COLO668 (cell line): ENCODE measurements around the gene MCEE.
A peak's percentile ranks its signal among the peaks of the same experiment; 100 is the strongest.
"Not testable (repeated sequence)": the region's sequence is repeated elsewhere in the genome, so short reads cannot be mapped to it uniquely, and the experiment has no call there.

Experiments used
- DNase-seq: peaks from one replicate; lab custom pipeline; 2025; ENCODE audit not compliant: unreplicated experiment; lab: John Stamatoyannopoulos, UW

The MCEE gene

DNA sequence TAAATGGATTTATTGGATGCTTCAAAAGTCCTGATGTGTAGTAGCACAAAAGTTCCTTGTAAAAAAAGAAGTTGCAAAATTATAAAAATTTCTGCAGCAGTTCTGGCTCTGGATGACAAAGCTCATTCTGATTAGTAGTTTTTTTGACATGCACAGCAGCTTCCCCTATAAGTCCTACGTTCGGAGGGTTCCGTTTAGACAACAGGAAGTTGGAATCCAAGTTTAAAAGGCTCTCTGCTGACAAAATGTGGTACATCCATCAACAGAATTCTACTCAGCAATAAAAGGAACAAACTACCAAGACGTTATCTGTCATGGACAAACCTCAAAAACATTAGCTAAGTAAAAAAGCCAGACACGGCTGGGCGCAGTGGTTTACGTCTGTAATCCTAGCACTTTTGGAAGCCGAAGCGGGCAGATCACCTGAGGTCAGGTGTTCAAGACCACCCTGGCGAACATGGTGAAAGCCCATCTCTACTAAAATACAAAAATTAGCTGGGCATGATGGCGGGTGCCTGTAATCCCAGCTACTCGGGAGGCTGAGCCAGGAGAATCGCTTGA is 46.2 kb downstream of the MCEE start:
- DNase-seq: not testable (repeated sequence)

DNA sequence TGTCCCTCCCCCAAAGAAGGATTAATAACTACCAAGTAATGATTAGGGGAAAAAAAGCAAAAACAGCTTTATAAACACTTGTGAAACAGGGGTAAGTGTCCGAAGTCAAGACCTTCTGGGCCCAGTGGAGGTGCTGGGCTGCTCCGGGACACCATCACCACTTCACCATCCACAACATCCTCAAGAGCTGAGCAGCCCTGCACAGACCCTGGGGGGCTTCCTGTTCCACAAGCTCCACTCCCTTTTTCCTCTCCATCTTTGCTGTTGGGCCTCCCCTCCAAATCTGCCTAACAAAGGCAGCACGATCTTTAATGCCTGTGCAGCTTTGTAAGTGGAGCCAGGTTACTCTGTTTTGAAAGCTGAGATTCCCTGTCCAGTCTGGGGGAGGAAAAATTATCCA is 46.7 kb downstream of the MCEE start:
- not testable (repeated sequence) for DNase-seq

DNA sequence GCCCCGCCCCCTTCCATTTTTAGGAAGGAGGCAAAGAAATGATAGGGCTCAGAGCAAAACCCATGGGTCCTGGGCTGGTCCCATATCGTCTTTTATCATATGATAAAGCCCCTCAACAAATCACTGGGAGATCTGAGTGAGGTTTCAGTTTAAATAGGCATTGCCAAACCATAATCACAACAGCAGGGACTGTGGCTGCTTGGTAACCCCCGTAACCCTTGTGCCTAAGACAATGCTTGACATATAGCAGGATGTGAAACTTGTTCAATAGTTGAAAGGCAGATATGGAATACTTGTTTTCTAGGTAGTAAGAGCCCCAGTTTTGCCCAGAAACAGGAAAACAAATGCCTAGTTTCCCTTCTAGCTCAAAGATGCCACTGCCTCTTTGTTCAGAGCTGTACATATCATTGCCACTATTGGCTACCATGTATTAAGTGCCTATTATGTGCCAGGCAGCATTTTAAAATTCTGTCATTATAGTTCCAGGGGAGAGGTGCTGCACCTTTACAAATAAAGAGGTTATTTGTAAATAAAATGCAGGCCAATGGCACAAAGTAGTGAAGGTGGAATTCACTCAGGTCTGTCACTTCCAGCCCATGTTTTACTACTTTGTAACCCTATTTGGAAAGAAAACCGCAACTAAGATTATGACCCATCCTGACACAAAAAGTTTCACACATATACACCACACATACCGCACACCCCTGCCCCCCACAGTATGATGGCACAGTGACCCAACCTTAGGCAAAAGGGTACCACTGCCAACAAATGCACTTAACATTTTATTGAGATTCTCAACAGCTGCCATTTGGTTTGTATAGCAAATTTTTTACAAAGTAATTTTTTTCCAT is 47.4 kb downstream of the MCEE start:
- DNase-seq: no peak

DNA sequence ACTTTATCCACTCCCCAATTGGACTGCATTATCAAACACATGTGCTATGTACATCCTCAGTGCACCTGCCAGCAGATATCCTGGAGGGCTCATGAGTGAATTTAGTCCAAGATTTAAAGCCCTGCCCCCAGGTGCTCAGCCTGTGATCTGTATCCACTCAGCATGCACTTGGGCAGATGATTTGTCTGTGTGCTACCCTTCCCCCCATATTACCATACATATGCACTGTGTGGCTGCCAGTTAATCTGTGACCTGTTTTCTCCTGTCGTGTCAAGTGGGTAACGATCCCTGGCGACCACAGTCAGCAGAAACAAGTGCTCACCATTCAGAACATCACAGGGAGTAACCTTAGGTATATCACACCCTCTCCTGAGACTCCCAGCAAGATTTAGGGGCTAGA is 51.4 kb downstream of the MCEE start:
- peak; percentile 19 for DNase-seq

DNA sequence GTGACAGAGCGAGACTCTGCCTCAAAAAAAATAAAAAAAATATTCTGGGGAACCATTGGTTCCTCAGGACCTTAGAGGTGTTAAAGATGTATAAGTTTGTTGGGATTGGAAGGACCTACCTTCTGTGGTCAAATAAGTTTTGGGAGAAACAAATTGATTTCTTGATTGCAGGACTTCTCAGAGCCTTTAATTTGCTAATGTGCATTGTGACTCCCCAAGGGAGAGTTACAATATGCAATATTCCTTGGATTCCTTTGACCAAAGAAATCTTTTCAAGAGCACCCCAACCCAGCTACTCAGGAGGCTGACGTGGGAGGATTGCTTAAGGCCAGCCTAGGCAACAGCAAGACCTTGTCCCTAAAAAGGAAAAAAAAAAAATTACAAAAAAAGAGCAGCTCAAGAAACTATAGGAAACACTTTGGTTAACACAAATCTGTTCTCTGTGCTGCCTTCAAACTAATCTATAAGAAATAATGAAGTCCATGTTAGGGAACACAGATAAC is 55.1 kb downstream of the MCEE start:
- DNase-seq: no peak

DNA sequence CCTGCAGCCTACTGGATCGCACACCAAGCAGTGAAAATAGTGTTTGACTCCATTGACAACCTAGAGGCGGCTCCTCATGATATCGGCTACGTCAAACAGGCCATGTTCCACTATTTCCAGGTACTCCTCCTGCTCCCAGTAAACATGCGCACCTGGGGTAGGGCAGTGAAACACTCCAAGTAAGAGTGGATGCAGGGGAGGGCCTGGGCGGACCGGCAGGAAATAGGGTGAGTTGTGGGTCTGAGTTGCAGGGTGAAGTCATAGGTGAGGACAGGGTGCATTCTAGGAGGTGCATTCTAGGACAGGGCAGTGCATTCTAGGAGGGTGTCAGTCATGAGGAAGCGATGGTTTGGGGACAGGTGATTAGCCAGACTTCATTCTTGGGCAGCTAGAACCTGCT is 56.6 kb downstream of the MCEE start:
- no peak for DNase-seq

DNA sequence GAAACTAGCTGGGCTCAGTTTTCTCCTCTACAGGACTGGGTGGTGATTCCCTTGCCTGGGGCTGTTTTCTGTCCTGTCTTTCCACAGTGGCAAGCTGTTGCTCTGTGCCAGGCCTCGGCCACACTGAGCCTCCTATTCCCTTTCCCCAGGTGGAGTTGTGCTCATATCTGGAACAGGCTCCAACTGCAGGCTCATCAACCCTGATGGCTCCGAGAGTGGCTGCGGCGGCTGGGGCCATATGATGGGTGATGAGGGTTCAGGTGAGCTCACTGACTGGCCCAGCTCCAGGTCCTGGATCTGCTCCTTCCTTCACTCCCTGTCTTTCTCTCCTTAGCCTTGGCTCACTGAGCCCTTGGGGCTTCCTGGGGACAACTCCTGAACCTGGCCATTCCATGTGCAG is 57.5 kb downstream of the MCEE start:
- DNase-seq: no peak

DNA sequence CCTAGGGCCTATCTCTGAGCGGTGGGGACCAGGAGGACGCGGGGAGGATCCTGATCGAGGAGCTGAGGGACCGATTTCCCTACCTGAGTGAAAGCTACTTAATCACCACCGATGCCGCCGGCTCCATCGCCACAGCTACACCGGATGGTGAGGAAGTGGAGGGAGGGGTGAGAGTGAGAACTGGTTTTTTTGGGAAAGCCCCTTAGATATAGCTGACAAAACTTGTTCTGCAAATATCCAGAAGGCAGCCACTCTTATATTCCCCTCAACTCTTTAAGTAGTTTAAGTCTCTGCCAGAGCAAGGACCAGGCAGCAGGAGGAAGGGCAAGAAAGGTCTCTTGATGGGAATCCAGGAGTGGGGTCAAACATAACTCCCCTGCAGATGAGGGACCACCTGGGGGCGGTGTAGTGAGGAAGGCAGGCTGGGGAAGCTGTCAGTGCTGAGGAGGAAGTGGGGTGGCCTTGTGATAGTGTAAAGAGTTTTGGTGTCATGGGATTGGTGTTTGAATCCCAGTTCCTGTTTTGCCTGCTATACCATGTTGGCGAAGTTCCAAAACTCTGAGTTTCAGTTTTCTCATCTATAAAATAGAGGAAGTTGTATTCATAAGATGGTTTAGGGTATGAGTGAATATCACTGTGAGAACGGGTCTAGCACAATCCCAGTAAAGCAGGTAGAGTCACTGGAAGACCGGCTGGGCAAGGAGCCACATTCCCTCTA is 58.2 kb downstream of the MCEE start:
- DNase-seq: no peak

DNA sequence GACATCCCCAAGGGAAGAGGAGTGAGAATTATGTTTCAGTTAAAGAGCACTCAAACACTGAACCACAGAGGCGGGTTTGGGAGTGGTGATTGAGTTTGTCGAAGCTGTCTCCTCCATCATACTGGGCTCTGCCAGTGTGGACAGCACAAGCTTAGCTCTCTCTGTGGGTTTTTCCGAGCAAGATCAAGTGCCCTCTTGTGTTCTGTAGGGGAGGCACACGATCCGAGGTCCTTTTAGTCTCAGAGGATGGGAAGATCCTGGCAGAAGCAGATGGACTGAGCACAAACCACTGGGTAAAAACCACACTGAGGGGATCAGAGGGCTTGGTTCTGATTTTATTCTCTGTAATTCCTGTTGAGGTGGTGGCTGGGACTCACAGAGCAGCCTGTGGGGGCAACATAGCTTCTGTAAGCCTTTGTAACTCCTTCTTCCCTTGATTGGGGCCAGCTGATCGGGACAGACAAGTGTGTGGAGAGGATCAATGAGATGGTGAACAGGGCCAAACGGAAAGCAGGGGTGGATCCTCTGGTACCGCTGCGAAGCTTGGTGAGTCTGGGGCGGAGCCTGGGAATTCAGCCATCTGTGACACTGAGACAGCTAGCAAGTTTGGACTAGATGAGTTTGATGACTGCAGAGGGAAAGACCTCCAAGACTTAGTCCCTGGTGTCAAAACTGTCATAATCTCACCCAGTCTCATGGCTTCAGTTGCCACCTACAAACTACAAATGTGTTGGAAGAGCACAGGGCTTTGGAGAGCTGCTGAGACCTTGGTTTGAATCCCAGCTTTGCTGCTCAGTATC is 59.5 kb downstream of the MCEE start:
- DNase-seq: peak; percentile 16

DNA sequence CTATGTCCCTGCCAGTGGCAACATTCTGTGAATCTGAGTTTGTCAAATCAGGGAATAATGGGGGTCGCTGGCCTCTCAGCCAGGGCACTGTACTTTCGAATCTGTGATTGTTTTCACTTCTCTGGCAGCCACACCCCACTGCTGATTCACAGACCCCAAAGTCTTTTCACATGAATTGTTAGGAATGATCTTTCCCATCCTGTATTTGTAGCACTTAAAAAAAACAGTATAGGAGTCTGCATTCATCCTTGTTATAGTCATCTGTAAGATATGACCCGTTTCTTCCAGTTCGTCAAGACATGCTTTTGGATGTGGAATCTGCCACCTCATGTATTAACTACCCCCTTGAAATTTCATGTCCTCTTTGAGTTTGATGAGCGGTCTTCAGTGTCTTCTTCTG is 60.7 kb downstream of the MCEE start:
- no peak for DNase-seq

DNA sequence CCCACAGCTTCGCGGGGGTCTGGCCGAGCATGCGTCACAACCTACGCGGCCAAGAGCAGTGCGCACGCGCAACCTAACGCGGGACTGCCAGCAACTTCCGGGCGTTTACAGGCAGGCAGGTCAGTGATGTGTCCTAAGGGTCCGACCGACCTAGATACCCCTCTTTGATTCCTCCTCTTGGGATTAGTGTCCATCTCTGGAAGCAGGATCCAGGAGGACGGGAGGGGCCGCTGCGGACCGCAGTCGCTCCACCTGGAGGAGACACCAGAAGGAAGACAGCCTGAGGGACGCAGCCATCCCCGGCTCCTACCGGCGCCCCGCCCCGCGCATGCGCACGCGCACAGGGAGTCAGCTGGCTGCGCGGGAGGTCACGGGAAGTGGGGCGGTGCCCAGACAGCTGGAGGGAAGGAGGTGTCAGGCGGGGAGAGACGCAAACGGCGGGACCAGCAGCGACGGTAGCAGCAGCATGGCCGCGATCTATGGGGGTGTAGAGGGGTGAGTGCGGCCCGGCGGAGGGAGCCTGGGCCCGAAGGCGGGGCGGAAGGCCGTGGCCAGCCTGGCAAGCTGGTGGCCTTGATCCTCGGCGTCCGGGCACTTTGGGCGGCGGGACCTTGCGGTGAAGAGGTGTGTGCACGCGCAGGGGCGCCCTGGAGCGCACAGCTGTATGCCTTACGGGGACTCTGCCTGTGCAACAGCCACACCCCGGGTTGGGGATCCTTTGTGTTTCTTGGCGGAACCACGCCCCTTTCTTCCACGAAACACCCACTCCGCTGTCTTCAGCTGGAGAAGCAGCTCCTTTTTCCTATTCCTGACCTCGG is 61.6 kb downstream of the MCEE start, which contains the start of gene NAGK:
TSS of gene NAGK (plus strand) at position 431 of the 818 bp plus-strand sequence. CDS start at position 467, 36 bp downstream.
- DNase-seq: peak; percentile 96

DNA sequence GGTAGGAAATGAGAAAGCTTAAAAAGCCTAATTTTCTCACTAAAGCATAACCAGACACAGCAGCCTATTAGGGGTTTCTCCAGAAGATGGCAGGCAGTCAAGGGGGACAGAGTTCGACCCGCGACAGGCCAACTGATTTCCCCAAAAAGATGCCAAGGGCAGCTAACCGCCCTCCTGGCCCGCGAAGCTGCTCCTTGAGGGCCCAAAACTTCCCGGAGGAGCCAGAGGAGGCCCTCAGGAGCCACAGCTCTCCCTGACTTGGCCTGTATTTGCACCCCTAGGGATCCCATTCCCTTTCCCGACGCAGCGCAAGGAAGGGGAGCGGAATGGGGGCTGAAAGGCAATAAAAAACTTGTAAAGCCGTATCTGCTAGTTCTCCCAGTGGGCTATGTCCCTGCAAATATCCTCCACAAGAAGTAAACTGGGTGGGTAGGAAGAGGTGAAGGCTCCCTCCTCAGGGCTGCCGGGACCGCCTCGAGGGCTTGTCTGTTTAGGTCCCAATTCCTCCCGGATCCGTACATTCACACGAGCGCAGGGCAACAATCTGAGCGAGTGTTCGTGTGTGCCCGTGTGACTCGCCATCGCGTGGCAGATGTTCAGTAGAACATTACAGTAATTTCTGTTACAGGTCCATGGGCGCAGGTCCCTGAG is 62.3 kb downstream of the MCEE start:
- peak; percentile 37 for DNase-seq

DNA sequence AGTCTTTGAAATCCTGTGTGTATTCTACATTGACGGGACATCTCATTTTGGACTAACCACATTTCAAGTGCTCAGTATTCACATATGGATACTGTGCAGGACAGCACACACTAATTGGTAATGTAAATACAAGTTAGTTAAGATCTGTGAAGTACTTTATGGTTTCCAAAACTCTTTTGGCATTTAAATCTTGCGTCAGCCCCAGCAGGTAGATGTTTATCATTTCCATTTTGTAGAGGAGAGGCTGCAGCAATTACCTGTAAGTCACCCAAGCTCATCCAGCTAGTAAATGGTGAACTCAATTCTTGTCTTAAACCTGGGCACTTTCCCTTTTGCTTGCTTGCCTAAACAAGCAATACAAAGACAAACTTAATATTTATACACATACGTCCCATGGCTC is 63.2 kb downstream of the MCEE start:
- DNase-seq: no peak

DNA sequence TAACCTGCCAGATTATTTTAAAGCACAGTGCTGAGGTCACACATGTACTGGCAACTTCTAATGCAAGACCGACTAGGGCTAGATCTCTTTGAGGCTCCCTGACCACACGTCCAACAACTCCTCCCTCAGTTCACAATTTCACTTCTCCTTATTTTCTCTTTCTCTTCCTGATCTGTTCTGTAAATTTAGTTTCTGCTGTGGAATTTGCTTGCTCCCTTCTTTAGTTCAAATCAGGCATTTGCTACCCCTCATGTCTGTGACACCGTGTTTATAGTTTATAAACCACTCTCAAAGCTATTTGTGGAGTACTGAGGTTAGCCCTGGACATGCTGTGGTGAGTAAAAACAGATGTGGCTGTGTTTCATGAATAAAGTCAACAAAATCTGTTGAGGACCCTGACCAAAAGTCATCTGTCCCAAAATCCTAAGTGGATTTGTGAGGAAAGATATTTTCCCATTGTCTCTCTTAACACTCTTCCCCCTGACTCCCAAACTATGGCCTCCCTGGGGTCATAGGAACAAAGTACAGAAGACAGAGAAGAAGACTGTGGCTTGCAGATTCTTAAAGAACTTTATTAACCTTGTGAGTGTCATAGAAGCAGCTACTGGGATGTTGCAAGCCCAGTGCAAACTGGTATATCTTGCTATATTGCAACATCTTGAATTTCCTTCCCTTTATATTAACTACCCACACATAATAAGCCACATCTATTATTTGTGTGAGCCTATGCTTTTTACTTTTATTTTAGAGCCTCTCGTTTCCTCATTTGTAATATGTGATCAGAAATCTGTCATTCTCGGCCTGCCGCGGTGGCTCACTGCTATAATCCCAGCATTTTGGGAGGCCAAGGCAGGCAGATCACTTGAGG is 65.0 kb downstream of the MCEE start:
- DNase-seq: no peak

DNA sequence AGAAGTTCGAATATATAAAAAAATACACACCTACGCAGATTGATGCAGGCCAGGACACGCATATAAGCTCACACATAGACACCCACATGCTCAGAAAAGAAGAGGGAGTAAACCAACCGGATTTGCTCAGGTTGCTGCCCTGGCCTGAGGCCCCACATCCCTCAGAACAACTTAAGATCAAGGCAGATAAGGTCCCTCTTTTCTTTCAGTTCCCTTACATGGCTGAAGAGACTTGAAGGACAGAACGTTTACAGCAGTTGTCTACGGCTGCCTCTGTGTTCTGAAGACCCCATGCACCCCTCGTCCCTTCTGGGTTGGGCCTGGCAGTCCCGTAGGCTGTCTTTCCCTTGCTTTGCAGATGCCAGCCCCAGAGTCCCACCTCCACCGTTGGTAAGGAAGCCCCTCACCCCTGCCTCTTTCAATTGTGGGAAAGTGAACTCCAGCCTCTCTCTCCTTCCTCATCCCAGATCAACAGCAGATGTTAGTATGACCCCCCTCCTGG is 65.9 kb downstream of the MCEE start:
- no peak for DNase-seq

DNA sequence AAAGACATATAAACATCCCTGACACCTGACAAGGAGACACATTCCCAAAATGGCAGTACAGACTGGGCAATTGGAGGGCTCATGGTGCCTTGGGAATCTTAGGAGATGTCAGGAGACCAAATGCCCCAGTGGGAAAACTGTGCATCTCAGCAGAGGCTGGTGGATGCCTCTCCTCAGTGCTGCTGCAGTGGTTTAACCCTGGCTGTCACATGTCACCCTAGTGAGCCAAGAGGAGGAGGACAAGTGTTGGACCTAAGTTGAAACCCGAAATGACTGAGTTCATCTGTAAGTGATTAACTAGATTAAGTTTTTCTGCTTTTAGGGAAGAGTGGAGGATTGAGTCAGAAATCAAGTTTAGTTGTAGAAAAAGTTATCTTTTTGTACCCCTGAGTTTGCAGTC is 66.8 kb downstream of the MCEE start:
- DNase-seq: no peak

DNA sequence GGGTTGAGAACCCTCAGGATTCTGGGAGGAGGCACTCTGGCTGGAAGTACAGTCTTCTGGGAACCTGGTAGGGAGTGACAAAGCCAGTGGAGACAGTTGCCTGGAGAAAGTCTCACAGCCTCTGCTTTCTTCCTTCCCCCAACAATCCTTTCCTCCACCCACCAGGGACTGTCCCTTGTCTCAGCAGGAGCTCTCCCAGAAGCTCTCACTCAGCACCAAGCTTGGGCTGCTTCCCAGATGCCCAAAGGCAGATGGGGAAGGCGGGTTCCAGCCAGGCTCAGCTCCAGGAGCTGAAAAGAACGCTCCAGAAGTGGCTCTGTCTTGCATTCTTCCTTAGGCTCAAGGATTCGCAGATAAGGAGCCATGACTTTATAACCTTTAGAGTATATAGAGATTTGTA is 69.2 kb downstream of the MCEE start:
- DNase-seq: no peak

DNA sequence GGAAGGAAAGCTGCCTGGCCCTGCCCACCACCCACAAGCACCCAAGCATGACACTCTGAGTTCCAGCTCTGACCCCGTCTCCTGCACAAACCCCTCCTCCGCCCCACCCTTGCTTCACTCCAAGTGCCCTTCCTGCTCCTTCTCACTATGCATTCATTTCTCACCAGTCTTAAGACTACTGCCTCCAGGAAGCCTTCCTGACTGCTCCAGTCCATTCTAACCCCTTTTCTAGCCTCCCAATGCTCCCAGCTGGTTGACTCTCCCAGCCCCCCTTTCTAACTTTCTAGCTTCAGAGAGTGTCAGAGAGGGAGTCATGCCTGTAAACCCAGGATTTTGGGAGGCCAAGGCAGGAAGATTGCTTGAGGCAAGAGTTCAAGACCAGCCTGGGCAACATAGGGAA is 69.8 kb downstream of the MCEE start:
- DNase-seq: no peak
